Measurements from ENCODE around the gene LENG9. TPM values are rescaled to one million over a fixed set of nuclear protein-coding genes. Genes with fewer than 3 reads are reported as not detected.
"Not testable (repeated sequence)": the region's sequence is repeated elsewhere in the genome, so short reads cannot be mapped to it uniquely, and the experiment has no call there.

LENG9 gene
- total RNA-seq (3.1 and 7.9 TPM in 2 replicates), polyA plus RNA-seq (0.59 and 1.00 TPM in 2 replicates)

GRCh38 chr19:54463531-54464043 lies at the start of gene LENG9:
Gene LENG9 (minus strand): TSS chr19:54463778. CDS start chr19:54463526, 252 bp downstream.
- Histone ChIP-seq H3K9me2 (replicated peaks; ENCODE audit: insufficient read depth) (no peaks in the 10 kb centered on the region), H4K20me1 (ENCODE audit: insufficient read depth, poor library complexity, severe bottlenecking) (peaks cover 25% of the 10 kb centered on the region), H2AFZ (no peak within 1 kb of the TSS), H3K4me1 (ENCODE audit: insufficient read depth) (peaks cover 16% of the 10 kb centered on the region), H3K4me3 (peak within 1 kb of the TSS; percentile 12), H3K36me3 (replicated peaks; ENCODE audit: insufficient read depth, low read depth) (no peaks in the 10 kb centered on the region), H3K27me3 (no peaks in the 10 kb centered on the region), H3K27ac (peak within 1 kb of the TSS; percentile 88), H3K9me3 (ENCODE audit: low read depth) (no peaks in the 10 kb centered on the region), H3K79me2 (peaks cover 18% of the 10 kb centered on the region), H3K4me2 (peak within 1 kb of the TSS; percentile 91)
- peak; percentile 100 for DNase-seq (ENCODE audit: low spot score)
- TF ChIP-seq CTCF (IDR thresholded peaks at IDR 0.05; ENCODE audit: poor library complexity): no peak
- TF ChIP-seq EZH2 (IDR thresholded peaks at IDR 0.05; ENCODE audit: borderline replicate concordance): no peak
- no peak for TF ChIP-seq EZH2phosphoT487 (IDR thresholded peaks at IDR 0.05; ENCODE audit: low read depth, severe bottlenecking, unreplicated experiment)
- 2% methylated on average over 35 of the region's 41 CpGs for WGBS (ENCODE audit: low lambda C conversion rate, missing lambda C conversion rate)

- H3K4me3 ChIP-seq; H2AFZ ChIP-seq; H3K27ac ChIP-seq; H3K4me2 ChIP-seq; H4K20me1 ChIP-seq (ENCODE audit: insufficient read depth, poor library complexity, severe bottlenecking); H3K9me2 ChIP-seq (replicated peaks; ENCODE audit: insufficient read depth); H3K36me3 ChIP-seq (replicated peaks; ENCODE audit: insufficient read depth, low read depth); DNase-seq (ENCODE audit: low spot score); H3K79me2 ChIP-seq; H3K9me3 ChIP-seq (ENCODE audit: low read depth); H3K27me3 ChIP-seq; H3K4me1 ChIP-seq (ENCODE audit: insufficient read depth): not testable (repeated sequence)
- 64% methylated on average over 14 of the region's 21 CpGs for WGBS (ENCODE audit: low lambda C conversion rate, missing lambda C conversion rate)
These were observed 45.8 kb upstream of the LENG9 start for GRCh38 chr19:54509200-54509940.

DNA sequence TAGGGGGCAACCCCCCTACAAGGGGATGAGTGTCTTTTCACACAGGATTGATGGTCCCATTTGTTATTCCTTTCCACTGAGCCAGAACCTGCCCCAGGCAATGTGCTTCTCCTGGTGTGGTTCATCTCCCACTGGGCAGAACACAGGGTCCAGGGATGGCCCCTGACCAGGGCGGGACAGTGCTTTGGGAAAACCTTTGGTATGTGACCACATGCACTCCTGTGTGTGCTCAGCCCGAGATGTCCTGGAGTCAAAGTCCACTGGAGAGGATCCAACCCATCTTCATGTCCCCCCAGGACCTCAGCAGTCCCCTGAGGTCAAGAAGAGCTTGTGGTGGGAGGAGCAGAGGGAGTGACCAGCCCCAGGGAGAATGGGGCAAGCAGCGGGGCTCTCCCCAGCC lies 44.9 kb upstream of the LENG9 start:
- not testable (repeated sequence) for H3K27me3 ChIP-seq; H3K79me2 ChIP-seq; H2AFZ ChIP-seq; H3K27ac ChIP-seq; H3K9me2 ChIP-seq (replicated peaks; ENCODE audit: insufficient read depth); H3K4me1 ChIP-seq (ENCODE audit: insufficient read depth); H3K36me3 ChIP-seq (replicated peaks; ENCODE audit: insufficient read depth, low read depth); DNase-seq (ENCODE audit: low spot score); H3K4me3 ChIP-seq; H3K9me3 ChIP-seq (ENCODE audit: low read depth); H4K20me1 ChIP-seq (ENCODE audit: insufficient read depth, poor library complexity, severe bottlenecking); H3K4me2 ChIP-seq
- 44% methylated on average over 2 of the region's 3 CpGs for WGBS (ENCODE audit: low lambda C conversion rate, missing lambda C conversion rate)

DNA sequence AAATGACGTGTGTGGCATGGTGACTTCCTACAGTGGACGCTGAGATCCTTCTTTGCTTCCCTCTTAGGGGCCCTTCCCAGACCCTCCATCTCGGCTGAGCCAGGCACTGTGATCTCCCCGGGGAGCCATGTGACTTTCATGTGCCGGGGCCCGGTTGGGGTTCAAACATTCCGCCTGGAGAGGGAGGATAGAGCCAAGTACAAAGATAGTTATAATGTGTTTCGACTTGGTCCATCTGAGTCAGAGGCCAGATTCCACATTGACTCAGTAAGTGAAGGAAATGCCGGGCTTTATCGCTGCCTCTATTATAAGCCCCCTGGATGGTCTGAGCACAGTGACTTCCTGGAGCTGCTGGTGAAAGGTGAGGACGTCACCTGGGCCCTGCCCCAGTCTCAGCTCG lies 44.2 kb upstream of the LENG9 start:
- Histone ChIP-seq H2AFZ (no peak overlapping the region), H3K36me3 (replicated peaks; ENCODE audit: insufficient read depth, low read depth) (no peaks in the 10 kb centered on the region)
- TF ChIP-seq CTCF (IDR thresholded peaks at IDR 0.05; ENCODE audit: poor library complexity) (no peak), EZH2phosphoT487 (IDR thresholded peaks at IDR 0.05; ENCODE audit: low read depth, severe bottlenecking, unreplicated experiment) (no peak), EZH2 (IDR thresholded peaks at IDR 0.05; ENCODE audit: borderline replicate concordance) (no peak)

GRCh38 chr19:54507038-54507717 lies 43.6 kb upstream of the LENG9 start:
- not testable (repeated sequence) for H3K36me3 ChIP-seq (replicated peaks; ENCODE audit: insufficient read depth, low read depth); H3K4me2 ChIP-seq; H3K4me3 ChIP-seq; DNase-seq (ENCODE audit: low spot score); H3K9me2 ChIP-seq (replicated peaks; ENCODE audit: insufficient read depth); H3K9me3 ChIP-seq (ENCODE audit: low read depth); H3K79me2 ChIP-seq; H2AFZ ChIP-seq; H3K27me3 ChIP-seq; H4K20me1 ChIP-seq (ENCODE audit: insufficient read depth, poor library complexity, severe bottlenecking); H3K27ac ChIP-seq; H3K4me1 ChIP-seq (ENCODE audit: insufficient read depth)
- 64% methylated on average over 9 of the region's 15 CpGs for WGBS (ENCODE audit: low lambda C conversion rate, missing lambda C conversion rate)

More for the DNA sequence above, 44.2 kb upstream of the LENG9 start:
- H3K9me3 ChIP-seq (ENCODE audit: low read depth): no peaks in the 10 kb centered on the region
- WGBS (ENCODE audit: low lambda C conversion rate, missing lambda C conversion rate): 81% methylated on average over 11 of the region's 12 CpGs
- DNase-seq (ENCODE audit: low spot score): no peak
- H3K27ac ChIP-seq: no peak overlapping the region
- no peaks in the 10 kb centered on the region for H3K4me1 ChIP-seq (ENCODE audit: insufficient read depth)
- no peak overlapping the region for H3K4me2 ChIP-seq
- H3K27me3 ChIP-seq: no peaks in the 10 kb centered on the region
- H3K9me2 ChIP-seq (replicated peaks; ENCODE audit: insufficient read depth): no peaks in the 10 kb centered on the region
- H3K79me2 ChIP-seq: no peaks in the 10 kb centered on the region
- H3K4me3 ChIP-seq: no peak overlapping the region
- H4K20me1 ChIP-seq (ENCODE audit: insufficient read depth, poor library complexity, severe bottlenecking): no peaks in the 10 kb centered on the region

Measured in hepatocyte (in vitro differentiated cells).